ENCODE results near the gene AMACR.

GRCh38 chr5:33973271-33973670 lies 34.6 kb downstream of the AMACR start:
- no peak for TF ChIP-seq CTCF (IDR thresholded peaks at IDR 0.05; ENCODE audit: low read length)
- TF ChIP-seq EZH2 (IDR thresholded peaks at IDR 0.05; ENCODE audit: borderline replicate concordance, low read length): no peak

Measured in OCI-LY1 (cell line).